MG63 (cell line): ENCODE results near the gene WBP11. TPM values are rescaled to one million over a fixed set of nuclear protein-coding genes. Genes with fewer than 3 reads are reported as not detected.

Experiments
- DNase-seq: peaks from one replicate; pipeline ENCODE4 v3.0.0-alpha.2; 2020
- H3K27me3 ChIP-seq: fragments of 250-450 bp; sonication (Bioruptor Pico); 2 replicates; pipeline ENCODE4 v1.5.1; 2020; ENCODE audit warnings: mild to moderate bottlenecking, moderate library complexity
- H3K36me3 ChIP-seq: fragments of 250-450 bp; sonication (Bioruptor Pico); 2 replicates; pipeline ENCODE4 v1.5.1; 2020; ENCODE audit warnings: mild to moderate bottlenecking, moderate library complexity
- H3K4me3 ChIP-seq: fragments of 250-450 bp; sonication (Bioruptor Pico); 2 replicates; pipeline ENCODE4 v1.5.1; 2020; ENCODE audit warnings: mild to moderate bottlenecking, moderate library complexity
- H3K9me3 ChIP-seq: fragments of 250-450 bp; sonication (Bioruptor Pico); 2 replicates; pipeline ENCODE4 v1.5.1; 2020; ENCODE audit warnings: mild to moderate bottlenecking, moderate library complexity
- total RNA-seq: library from RNA; depleted of rRNA; stranded (reverse); fragments of >200 nt; shearing (Covaris generic); gene quantifications from 2 replicates; pipeline ENCODE4 v1.2.3, GENCODE V29; 2014; ENCODE audit warnings: low replicate concordance

The WBP11 gene
- total RNA-seq, 1 experiment from 2014 or later = 9.0 TPM

- no peak overlapping the region for H3K4me3 ChIP-seq
Measured at GRCh38 chr12:14780859-14781258, 22.4 kb downstream of the WBP11 start.

GRCh38 chr12:14779834-14780233 is 23.4 kb downstream of the WBP11 start:
- Histone ChIP-seq H3K27me3 (no peaks in the 10 kb centered on the region), H3K4me3 (no peak overlapping the region), H3K9me3 (no peaks in the 10 kb centered on the region), H3K36me3 (no peaks in the 10 kb centered on the region; the same call in 1 of the 2 replicates)
- DNase-seq = no peak

More at GRCh38 chr12:14780859-14781258, 22.4 kb downstream of the WBP11 start:
- H3K9me3 ChIP-seq = no peaks in the 10 kb centered on the region
- H3K36me3 ChIP-seq = peaks cover 9% of the 10 kb centered on the region
- DNase-seq = no peak
- H3K27me3 ChIP-seq = no peaks in the 10 kb centered on the region

- H3K36me3 ChIP-seq = no peaks in the 10 kb centered on the region
- H3K27me3 ChIP-seq = no peaks in the 10 kb centered on the region
- peak; percentile 6 for DNase-seq
- no peak overlapping the region for H3K4me3 ChIP-seq
- no peaks in the 10 kb centered on the region for H3K9me3 ChIP-seq
Measured at GRCh38 chr12:14777271-14777670, 26.0 kb downstream of the WBP11 start.

- H3K4me3 ChIP-seq = no peak overlapping the region
- no peak for DNase-seq
- no peaks in the 10 kb centered on the region for H3K36me3 ChIP-seq
- no peaks in the 10 kb centered on the region for H3K27me3 ChIP-seq
- no peaks in the 10 kb centered on the region for H3K9me3 ChIP-seq
Measured at GRCh38 chr12:14776236-14776961, 26.9 kb downstream of the WBP11 start.

GRCh38 chr12:14775636-14775980 is 27.7 kb downstream of the WBP11 start:
- no peak for DNase-seq
- Histone ChIP-seq H3K9me3 (no peaks in the 10 kb centered on the region), H3K36me3 (no peaks in the 10 kb centered on the region), H3K27me3 (no peaks in the 10 kb centered on the region), H3K4me3 (peak overlapping the region; percentile 63)

GRCh38 chr12:14774906-14775635 is 28.2 kb downstream of the WBP11 start:
- H3K27me3 ChIP-seq = no peaks in the 10 kb centered on the region
- H3K9me3 ChIP-seq = no peaks in the 10 kb centered on the region
- DNase-seq = peak; percentile 35
- no peaks in the 10 kb centered on the region for H3K36me3 ChIP-seq
- H3K4me3 ChIP-seq = peak overlapping the region; percentile 63

- H3K4me3 ChIP-seq = peak overlapping the region; percentile 63
- no peaks in the 10 kb centered on the region for H3K27me3 ChIP-seq
- peak; percentile 88 for DNase-seq
- no peaks in the 10 kb centered on the region for H3K36me3 ChIP-seq
- no peaks in the 10 kb centered on the region for H3K9me3 ChIP-seq
Measured at GRCh38 chr12:14774074-14774905, 29.0 kb downstream of the WBP11 start.

GRCh38 chr12:14773685-14774073 is 29.6 kb downstream of the WBP11 start:
- Histone ChIP-seq H3K4me3 (peak overlapping the region; percentile 63), H3K27me3 (no peaks in the 10 kb centered on the region), H3K9me3 (no peaks in the 10 kb centered on the region), H3K36me3 (no peaks in the 10 kb centered on the region)
- no peak for DNase-seq

- H3K9me3 ChIP-seq = no peaks in the 10 kb centered on the region
- no peaks in the 10 kb centered on the region for H3K36me3 ChIP-seq
- DNase-seq = no peak
- no peaks in the 10 kb centered on the region for H3K27me3 ChIP-seq
- no peak overlapping the region for H3K4me3 ChIP-seq
Measured at GRCh38 chr12:14772946-14773345, 30.3 kb downstream of the WBP11 start.

- DNase-seq = no peak
- H3K36me3 ChIP-seq = no peaks in the 10 kb centered on the region
- H3K4me3 ChIP-seq = no peak overlapping the region
- H3K27me3 ChIP-seq = no peaks in the 10 kb centered on the region
- H3K9me3 ChIP-seq = no peaks in the 10 kb centered on the region
Measured at GRCh38 chr12:14771651-14772137, 31.6 kb downstream of the WBP11 start.

GRCh38 chr12:14770496-14771461 is 32.5 kb downstream of the WBP11 start:
- Histone ChIP-seq H3K4me3 (peak overlapping the region; percentile 80), H3K36me3 (no peaks in the 10 kb centered on the region), H3K9me3 (no peaks in the 10 kb centered on the region), H3K27me3 (no peaks in the 10 kb centered on the region)
- DNase-seq = peak; percentile 85

GRCh38 chr12:14769969-14770495 is 33.2 kb downstream of the WBP11 start:
- Histone ChIP-seq H3K27me3 (no peaks in the 10 kb centered on the region), H3K36me3 (no peaks in the 10 kb centered on the region), H3K4me3 (peak overlapping the region; percentile 80), H3K9me3 (no peaks in the 10 kb centered on the region)
- peak; percentile 73 for DNase-seq

GRCh38 chr12:14769466-14769968 is 33.8 kb downstream of the WBP11 start:
- no peaks in the 10 kb centered on the region for H3K9me3 ChIP-seq
- H3K4me3 ChIP-seq = peak overlapping the region; percentile 80
- H3K27me3 ChIP-seq = no peaks in the 10 kb centered on the region
- no peak for DNase-seq
- no peaks in the 10 kb centered on the region for H3K36me3 ChIP-seq

GRCh38 chr12:14768823-14769405 is 34.4 kb downstream of the WBP11 start:
- no peaks in the 10 kb centered on the region for H3K9me3 ChIP-seq
- DNase-seq = no peak
- no peaks in the 10 kb centered on the region for H3K27me3 ChIP-seq
- H3K36me3 ChIP-seq = no peaks in the 10 kb centered on the region
- H3K4me3 ChIP-seq = no peak overlapping the region

- Histone ChIP-seq H3K27me3 (no peaks in the 10 kb centered on the region), H3K36me3 (no peaks in the 10 kb centered on the region), H3K9me3 (no peaks in the 10 kb centered on the region), H3K4me3 (no peak overlapping the region)
- no peak for DNase-seq
Measured at GRCh38 chr12:14767617-14768016, 35.7 kb downstream of the WBP11 start.
